Measurements from ENCODE around the gene TPI1.

DNA sequence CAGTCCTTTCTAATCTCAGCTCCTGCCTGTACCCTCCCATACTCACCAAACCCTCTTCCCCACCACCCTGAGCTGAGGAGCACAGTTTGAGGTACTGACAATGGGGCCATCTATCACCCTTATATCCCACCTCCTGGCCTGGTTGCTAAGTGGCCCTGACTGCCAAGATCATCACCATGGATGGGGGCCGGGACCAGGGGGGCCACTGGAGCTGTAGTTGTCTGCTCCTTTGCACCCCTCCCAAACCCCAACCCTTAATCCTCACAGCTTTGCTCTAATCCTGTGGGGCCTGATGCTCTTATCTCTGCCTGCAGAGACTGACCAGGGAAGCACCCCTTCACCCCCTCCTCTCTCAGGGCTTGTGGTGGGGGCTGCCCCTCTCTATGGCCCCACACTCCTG, 27.0 kb upstream of the TPI1 start:
- TF ChIP-seq, protein P1, sequence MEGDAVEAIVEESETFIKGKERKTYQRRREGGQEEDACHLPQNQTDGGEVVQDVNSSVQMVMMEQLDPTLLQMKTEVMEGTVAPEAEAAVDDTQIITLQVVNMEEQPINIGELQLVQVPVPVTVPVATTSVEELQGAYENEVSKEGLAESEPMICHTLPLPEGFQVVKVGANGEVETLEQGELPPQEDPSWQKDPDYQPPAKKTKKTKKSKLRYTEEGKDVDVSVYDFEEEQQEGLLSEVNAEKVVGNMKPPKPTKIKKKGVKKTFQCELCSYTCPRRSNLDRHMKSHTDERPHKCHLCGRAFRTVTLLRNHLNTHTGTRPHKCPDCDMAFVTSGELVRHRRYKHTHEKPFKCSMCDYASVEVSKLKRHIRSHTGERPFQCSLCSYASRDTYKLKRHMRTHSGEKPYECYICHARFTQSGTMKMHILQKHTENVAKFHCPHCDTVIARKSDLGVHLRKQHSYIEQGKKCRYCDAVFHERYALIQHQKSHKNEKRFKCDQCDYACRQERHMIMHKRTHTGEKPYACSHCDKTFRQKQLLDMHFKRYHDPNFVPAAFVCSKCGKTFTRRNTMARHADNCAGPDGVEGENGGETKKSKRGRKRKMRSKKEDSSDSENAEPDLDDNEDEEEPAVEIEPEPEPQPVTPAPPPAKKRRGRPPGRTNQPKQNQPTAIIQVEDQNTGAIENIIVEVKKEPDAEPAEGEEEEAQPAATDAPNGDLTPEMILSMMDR (IDR thresholded peaks at IDR 0.05) = no peak
- TF ChIP-seq POLR2A (IDR thresholded peaks at IDR 0.05) = no peak
